Loucy (cell line): ENCODE results near the gene APOA4.

ENCODE experiments used
- H2AFZ ChIP-seq: fragments of 200-600 bp; sonication (generic); 2 replicates; pipeline ENCODE4 v1.6.0; 2016; ENCODE audit warnings: antibody characterized with exemption, mild to moderate bottlenecking, low read length, moderate library complexity
- H3F3A ChIP-seq: fragments of 200-600 bp; 2 replicates; pipeline ENCODE4 v1.6.0; 2016; ENCODE audit warnings: antibody characterized with exemption, low read depth, mild to moderate bottlenecking
- H3K27me3 ChIP-seq: fragments of 200-600 bp; sonication (generic); 2 replicates; pipeline ENCODE4 v1.6.1; 2014; ENCODE audit warnings: low read length, mild to moderate bottlenecking; ENCODE audit not compliant: insufficient read depth, poor library complexity, severe bottlenecking
- H3K36me3 ChIP-seq: fragments of 200-600 bp; sonication (generic); 2 replicates; pipeline ENCODE4 v1.6.1; 2016; ENCODE audit warnings: low read length; ENCODE audit not compliant: insufficient read depth
- H3K4me1 ChIP-seq: fragments of 200-600 bp; sonication (generic); 2 replicates; pipeline ENCODE4 v1.5.1; 2014; ENCODE audit warnings: low read length, mild to moderate bottlenecking; ENCODE audit not compliant: insufficient read depth, poor library complexity, severe bottlenecking
- H3K4me2 ChIP-seq: fragments of 200-600 bp; sonication (generic); 2 replicates; pipeline ENCODE4 v1.6.0; 2014; ENCODE audit warnings: antibody characterized with exemption, low read length, low read depth, mild to moderate bottlenecking; ENCODE audit not compliant: poor library complexity, severe bottlenecking
- H3K4me3 ChIP-seq: fragments of 200-600 bp; sonication (generic); 2 replicates; pipeline ENCODE4 v1.5.1; 2014; ENCODE audit warnings: low read length, mild to moderate bottlenecking, mixed read lengths; ENCODE audit not compliant: poor library complexity, severe bottlenecking
- H3K79me2 ChIP-seq: fragments of 200-600 bp; sonication (generic); 2 replicates; pipeline ENCODE4 v1.6.1; 2014; ENCODE audit warnings: low read length; ENCODE audit not compliant: insufficient read depth
- H3K9ac ChIP-seq: fragments of 200-600 bp; sonication (generic); 2 replicates; pipeline ENCODE4 v1.6.0; 2014; ENCODE audit warnings: mild to moderate bottlenecking, low read depth, low read length, moderate library complexity; ENCODE audit not compliant: poor library complexity, severe bottlenecking
- H3K9me2 ChIP-seq: fragments of 200-600 bp; sonication (generic); replicated peaks from 2 replicates; pipeline ENCODE4 v1.6.1; 2016; ENCODE audit warnings: low read depth, low read length, mixed read lengths
- H3K9me3 ChIP-seq: fragments of 200-600 bp; sonication (generic); 2 replicates; pipeline ENCODE4 v1.6.1; 2014; ENCODE audit warnings: mild to moderate bottlenecking, antibody characterized with exemption, low read length, low read depth; ENCODE audit not compliant: insufficient read depth
- H4K20me1 ChIP-seq: fragments of 200-600 bp; sonication (generic); 2 replicates; pipeline ENCODE4 v1.6.0; 2014; ENCODE audit warnings: antibody characterized with exemption, low read length, mild to moderate bottlenecking; ENCODE audit not compliant: insufficient read depth, poor library complexity, severe bottlenecking
- EZH2phosphoT487 ChIP-seq: fragments of 200-600 bp; IDR thresholded peaks from 2 replicates; pipeline ENCODE4 v1.6.1; 2018; ENCODE audit warnings: antibody characterized with exemption, mild to moderate bottlenecking, moderate library complexity, borderline replicate concordance
- TF ChIP-seq, protein P1 (sequence below): fragments of 200-600 bp; sonication (generic); conservative IDR thresholded peaks from 2 replicates; pipeline ENCODE4 v1.5.1; 2014; ENCODE audit warnings: mild to moderate bottlenecking, antibody characterized with exemption, low read length

The APOA4 gene

GRCh38 chr11:116859175-116859574 is 36.1 kb upstream of the APOA4 start:
- Histone ChIP-seq H3K9ac (no peak overlapping the region), H4K20me1 (no peaks in the 10 kb centered on the region), H3K27me3 (no peaks in the 10 kb centered on the region), H3K79me2 (no peaks in the 10 kb centered on the region), H2AFZ (no peak overlapping the region), H3K4me2 (no peak overlapping the region), H3K9me2 (no peaks in the 10 kb centered on the region), H3K9me3 (no peaks in the 10 kb centered on the region), H3F3A (peaks cover 5% of the 10 kb centered on the region; the same call in 1 of the 2 replicates), H3K4me3 (no peak overlapping the region), H3K4me1 (peaks cover 41% of the 10 kb centered on the region), H3K36me3 (peaks cover 46% of the 10 kb centered on the region; the same call in 1 of the 2 replicates)
- TF ChIP-seq, protein P1, sequence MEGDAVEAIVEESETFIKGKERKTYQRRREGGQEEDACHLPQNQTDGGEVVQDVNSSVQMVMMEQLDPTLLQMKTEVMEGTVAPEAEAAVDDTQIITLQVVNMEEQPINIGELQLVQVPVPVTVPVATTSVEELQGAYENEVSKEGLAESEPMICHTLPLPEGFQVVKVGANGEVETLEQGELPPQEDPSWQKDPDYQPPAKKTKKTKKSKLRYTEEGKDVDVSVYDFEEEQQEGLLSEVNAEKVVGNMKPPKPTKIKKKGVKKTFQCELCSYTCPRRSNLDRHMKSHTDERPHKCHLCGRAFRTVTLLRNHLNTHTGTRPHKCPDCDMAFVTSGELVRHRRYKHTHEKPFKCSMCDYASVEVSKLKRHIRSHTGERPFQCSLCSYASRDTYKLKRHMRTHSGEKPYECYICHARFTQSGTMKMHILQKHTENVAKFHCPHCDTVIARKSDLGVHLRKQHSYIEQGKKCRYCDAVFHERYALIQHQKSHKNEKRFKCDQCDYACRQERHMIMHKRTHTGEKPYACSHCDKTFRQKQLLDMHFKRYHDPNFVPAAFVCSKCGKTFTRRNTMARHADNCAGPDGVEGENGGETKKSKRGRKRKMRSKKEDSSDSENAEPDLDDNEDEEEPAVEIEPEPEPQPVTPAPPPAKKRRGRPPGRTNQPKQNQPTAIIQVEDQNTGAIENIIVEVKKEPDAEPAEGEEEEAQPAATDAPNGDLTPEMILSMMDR = no peak
- no peak for TF ChIP-seq EZH2phosphoT487

- Histone ChIP-seq H2AFZ (no peak overlapping the region), H3K9me3 (no peaks in the 10 kb centered on the region), H3K4me1 (peaks cover 52% of the 10 kb centered on the region), H4K20me1 (no peaks in the 10 kb centered on the region), H3K79me2 (no peaks in the 10 kb centered on the region), H3K4me3 (no peak overlapping the region), H3K4me2 (no peak overlapping the region), H3K36me3 (peaks cover 37% of the 10 kb centered on the region; the same call in 1 of the 2 replicates), H3K9ac (no peak overlapping the region), H3F3A (peaks cover 10% of the 10 kb centered on the region), H3K9me2 (no peaks in the 10 kb centered on the region), H3K27me3 (no peaks in the 10 kb centered on the region)
- TF ChIP-seq EZH2phosphoT487 = no peak
- TF ChIP-seq, protein P1 = no peak
Measured at GRCh38 chr11:116857936-116858335, 34.8 kb upstream of the APOA4 start.

DNA sequence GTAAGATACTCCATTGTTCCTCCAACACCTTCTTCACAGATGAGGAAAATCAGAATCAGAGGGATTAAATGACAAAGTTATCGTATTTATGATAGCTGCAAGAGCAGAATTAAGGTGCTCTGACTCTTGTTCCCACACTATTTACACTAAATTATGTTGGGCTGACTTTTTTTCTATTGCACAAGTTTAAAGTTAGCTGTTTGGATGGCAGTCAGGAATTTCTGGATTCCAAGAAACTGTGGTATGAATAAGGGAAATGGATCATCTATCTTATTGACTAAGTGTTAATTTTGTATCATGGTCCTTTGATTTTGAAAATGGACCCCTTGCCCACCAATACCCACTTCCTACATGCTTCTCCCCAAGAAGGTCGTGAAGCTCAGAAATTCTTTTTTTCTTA is 34.2 kb upstream of the APOA4 start:
- H3K9me3 ChIP-seq = no peaks in the 10 kb centered on the region
- peaks cover 56% of the 10 kb centered on the region for H3K4me1 ChIP-seq
- H3K9ac ChIP-seq = no peak overlapping the region
- no peaks in the 10 kb centered on the region for H4K20me1 ChIP-seq
- H3K36me3 ChIP-seq = peaks cover 37% of the 10 kb centered on the region; the same call in 1 of the 2 replicates
- H3K79me2 ChIP-seq = no peaks in the 10 kb centered on the region
- no peak overlapping the region for H2AFZ ChIP-seq
- H3F3A ChIP-seq = peaks cover 11% of the 10 kb centered on the region
- no peaks in the 10 kb centered on the region for H3K9me2 ChIP-seq
- no peak overlapping the region for H3K4me3 ChIP-seq
- TF ChIP-seq, protein P1 = no peak
- TF ChIP-seq EZH2phosphoT487 = no peak
- H3K4me2 ChIP-seq = no peak overlapping the region
- no peaks in the 10 kb centered on the region for H3K27me3 ChIP-seq
